CD4-positive, alpha-beta T cell treated with Interferon gamma for 1 hour (primary cell): Measurements from ENCODE around the gene AVPR1A.

Experiments
- DNase-seq: peaks from one replicate; pipeline ENCODE4 v3.0.0-alpha.2; 2020

AVPR1A gene

DNA sequence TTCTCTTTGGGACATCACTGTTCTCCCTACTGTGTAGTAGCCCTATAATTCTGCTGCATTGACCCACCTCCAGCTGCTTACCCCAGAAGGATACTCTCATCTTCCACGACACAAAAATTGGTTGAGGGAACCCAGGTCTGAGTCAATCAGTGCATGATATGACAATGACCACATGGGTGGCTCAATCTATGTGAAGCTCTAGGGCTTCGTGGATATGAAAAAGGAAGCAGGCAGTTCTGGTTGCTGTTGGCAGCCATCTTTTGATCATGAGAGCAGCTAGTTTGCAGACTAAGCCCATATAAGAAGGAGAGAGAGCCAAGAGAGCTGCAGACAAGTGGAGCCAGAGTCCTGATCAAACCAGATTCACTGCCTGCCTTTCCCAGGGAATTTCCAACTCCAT lies 57.9 kb downstream of the AVPR1A start:
- no peak for DNase-seq
